GM19240 (cell line): ENCODE measurements around the gene LAD1.

Experiments used
- DNase-seq: peaks from one replicate; pipeline ENCODE4 v3.0.0; 2011; ENCODE audit warnings: low spot score; ENCODE audit not compliant: insufficient read length

Gene LAD1

DNA sequence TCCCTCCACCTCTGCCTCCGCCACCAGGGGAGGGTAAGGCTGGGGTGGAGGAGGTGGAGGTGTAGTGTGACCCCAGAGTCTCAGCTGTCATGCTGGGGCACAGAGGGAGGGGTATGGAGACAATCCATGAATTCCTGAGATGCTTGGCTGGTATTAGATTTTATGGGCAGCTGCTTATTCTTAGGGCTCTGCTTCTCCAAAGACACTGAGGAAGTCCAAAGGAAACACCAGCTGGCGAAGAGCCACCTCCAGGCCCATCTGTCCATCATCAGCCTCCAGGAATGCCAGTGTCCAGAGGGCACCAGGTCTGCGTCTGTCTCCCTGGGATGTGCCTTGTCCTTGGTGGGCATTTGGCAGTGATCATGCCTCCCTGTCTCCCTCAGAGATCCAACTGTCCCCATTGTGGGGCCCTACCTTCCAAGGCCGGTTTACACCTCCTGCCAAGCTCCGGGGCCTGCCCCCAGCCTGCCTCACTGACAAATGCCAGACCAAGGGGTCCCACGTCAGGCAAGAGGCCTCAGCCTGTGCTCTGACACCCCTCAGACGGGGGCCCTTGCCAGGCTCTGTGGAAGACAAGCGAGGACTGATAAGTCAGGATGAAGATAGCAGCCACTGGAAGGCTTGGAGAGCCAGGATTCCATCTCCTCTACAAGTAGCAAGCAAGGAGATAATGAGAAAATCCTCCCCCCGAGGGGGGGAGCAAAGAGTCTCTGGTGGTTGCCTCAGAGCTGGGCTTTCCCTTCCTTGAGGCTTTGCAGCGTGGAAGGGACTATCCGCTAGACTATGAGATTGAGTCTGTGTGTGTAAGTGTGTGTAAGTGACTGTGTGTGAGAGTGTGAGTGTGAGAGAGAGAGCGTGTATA, 20.9 kb upstream of the LAD1 start:
- no peak for DNase-seq

DNA sequence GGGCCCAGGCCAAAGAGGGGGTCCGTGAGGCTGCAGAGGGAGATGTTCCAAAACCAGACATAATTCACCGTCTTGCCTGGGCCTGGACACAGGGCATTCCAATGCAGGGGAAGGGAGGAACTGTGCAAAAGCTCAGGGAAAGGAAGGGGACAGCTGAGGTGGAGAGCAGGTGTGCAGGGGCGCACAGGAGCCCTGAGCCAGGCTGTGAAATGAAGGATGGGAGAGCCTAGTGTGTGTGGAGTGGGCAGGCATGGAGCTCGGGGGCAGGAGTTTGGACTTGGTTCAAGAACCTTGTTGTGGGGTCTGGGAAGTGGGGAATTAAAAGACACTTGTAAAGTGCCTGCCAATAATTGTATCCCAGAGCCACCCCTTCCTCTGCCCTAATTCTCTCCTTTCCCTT, 20.1 kb upstream of the LAD1 start:
- no peak for DNase-seq

DNA sequence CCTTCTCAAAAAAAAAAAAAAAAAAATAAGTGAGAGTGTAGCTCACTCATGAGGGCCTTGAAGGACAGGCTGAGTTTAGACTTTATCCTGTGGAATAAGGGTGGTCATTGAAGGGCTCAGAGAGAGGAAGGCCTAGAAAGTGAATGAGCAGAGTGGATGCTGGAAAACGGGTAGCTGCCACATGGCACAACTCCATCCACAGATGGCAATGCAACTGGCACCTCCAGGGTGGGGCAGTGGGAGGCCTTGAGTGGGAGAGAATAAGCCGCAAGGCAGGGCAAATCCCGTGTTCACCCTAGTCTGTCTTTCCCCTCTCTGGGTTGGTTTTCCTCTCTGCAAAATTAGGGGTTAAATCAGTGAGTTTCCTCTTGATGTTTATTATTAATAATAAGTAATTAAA, 19.3 kb upstream of the LAD1 start:
- DNase-seq: no peak

DNA sequence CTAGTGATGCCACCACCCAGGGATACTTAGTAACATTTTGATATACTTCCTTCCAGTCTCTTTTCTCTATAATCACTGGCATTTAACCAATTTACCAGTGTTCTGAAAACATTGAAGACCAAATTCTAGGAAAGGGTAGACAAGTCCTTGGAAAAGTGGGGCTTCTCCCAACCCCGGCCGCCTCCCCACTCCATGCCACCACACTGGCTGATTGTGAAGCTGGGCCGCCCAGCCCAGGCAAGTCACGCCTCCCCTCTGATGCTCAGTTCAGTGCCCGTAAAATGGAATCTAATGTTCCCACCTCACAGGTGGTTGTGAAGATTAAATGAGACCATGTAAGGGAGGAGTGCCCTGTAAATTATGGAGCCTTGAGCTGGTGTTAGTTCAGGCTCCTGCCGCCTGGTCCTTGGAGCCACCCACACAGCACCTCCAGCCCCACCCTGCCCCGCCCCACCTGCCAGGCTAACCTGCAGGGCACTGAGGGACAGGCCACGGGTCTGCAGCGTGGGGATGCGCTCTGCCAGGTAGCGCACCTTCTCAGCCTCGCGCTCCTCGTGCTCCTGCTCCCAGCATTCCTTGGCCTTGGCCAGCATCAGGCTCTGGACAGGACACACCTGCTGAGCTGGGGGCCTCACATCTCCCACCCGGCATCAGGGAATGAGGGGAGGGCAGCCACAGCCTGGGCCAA, 15.1 kb upstream of the LAD1 start:
- DNase-seq: no peak

DNA sequence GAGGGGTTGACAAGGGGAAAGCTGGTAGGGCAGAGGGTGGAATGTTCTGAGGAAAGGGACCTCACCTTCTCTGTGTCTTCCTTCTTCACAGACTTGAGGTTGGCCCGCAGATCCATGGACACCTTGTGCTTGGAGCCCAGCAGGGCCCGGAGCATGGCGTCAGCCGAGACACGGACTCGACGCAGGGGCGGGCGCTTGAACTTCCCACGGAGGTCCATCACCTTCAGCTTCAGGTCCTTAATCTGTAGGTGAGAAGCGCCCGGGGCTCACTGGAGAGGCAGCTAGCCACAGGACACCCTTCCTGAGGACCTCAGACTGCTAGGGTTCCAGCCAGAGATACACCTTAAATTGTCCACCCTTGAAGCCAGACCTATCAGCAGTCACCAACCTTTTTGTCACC, 12.2 kb upstream of the LAD1 start:
- DNase-seq: no peak

DNA sequence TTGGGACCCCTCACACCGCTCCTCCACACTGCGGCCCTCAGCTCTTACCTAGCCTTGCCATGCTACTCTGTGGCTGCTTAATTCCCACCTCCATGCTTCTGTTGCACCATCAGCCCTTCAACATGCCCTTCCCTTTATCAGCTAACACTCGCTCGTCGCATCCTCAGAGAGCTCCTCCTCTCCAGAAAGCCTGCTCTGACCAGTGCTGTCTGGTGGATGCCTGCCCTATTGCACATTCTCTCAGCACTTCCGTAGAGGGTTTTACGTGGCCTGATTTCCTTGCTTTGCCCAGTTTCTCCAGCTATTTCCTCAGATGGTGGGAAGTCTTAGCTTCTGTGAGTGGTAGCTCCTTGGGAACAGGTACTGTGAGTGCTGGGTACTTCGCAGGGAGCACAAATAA, 10.3 kb upstream of the LAD1 start:
- no peak for DNase-seq

DNA sequence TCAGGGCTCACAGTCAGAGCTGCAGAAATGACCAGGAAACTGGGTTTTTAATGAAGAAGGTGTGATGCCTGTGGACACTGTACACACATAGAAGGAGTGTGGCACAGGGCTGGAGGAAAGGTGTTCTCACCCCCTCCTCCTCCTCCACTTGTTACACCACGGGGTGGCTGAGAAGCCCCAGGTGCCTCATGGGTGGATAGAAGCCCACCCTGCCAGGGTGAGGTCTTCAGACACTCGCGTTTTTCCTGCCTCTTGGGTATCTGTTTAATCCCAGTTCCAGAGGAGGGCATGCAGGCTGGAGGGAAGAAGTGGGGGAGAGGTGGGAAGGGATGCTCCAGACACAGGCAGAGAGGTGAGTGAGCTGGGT, 9.7 kb upstream of the LAD1 start:
- DNase-seq: no peak

DNA sequence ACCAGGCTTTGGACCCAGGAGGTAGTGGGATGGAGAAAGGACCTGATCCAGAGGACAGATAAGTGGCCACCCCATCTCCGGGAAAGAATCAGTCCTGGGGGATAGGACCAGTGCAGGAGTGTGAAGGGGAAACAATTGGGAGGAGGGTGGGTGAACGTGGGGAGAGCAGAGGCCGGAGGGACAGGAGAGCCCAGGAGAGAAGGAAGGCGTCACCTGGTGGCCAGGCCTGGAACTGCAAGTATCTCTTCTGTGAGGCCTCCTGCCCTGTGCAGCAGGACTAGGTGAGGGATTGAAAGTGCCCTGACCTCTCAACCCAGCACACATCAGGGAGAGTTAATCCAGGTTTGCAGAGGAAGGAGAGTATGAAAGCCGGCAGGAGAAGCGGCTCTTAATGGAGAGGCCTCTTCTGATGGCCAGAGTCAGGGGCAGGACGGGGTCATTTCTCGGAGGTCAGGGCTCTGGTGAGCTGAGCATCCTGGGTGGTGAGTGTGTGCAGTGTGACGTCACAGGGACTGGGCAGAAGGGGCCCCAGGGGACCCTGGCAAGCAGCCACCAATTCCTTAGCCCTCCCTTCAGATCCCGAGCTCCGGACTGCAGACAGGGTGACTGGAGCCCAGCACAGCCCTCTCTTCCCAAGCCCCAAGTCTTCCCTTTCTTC, 9.2 kb upstream of the LAD1 start:
- DNase-seq: peak; percentile 94

DNA sequence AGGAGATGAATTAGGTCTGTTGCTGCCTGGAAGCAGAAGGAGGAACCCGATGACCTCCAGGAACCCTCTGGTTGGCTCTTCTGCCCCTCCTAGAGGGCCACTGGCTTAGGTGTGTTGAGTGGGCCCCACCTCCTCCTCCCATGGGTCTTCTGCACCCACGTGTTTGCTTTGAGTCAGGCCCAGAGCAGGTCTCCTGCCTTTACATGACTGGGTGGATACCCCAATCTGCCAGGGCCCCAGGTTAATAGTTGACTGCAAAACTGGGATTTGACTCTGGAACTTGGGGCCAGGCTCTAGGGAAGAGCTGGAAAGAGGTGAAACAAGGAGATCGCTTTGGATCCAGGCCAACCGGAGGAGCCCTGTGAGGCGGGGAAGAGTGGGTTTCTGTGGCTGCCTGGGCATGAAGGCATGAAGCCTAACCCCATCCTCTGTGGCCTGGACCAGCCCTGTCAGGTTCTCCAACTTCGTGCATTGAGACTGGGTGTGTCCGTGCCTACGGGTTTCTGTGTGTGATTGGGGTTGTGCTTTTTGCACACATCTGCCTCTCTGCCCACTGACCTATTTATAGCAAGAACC, 7.8 kb upstream of the LAD1 start:
- no peak for DNase-seq

DNA sequence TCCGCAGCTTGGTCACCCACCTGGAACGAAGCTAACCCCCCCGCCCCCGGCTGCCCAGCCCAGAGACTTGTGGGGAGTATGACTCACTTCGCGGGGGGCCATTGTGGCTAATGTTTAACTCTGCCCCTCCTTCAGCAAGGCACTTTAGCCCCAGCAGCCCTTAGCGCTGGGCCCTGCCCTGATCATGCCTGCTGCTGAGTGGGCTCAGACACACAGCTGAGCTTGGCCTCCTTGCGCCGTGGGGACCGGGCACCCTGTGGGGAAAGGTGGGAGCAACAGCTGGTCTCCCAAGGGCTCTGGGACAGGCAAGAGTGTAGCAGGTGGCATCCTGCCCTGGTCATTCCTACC, 6.3 kb upstream of the LAD1 start:
- no peak for DNase-seq

DNA sequence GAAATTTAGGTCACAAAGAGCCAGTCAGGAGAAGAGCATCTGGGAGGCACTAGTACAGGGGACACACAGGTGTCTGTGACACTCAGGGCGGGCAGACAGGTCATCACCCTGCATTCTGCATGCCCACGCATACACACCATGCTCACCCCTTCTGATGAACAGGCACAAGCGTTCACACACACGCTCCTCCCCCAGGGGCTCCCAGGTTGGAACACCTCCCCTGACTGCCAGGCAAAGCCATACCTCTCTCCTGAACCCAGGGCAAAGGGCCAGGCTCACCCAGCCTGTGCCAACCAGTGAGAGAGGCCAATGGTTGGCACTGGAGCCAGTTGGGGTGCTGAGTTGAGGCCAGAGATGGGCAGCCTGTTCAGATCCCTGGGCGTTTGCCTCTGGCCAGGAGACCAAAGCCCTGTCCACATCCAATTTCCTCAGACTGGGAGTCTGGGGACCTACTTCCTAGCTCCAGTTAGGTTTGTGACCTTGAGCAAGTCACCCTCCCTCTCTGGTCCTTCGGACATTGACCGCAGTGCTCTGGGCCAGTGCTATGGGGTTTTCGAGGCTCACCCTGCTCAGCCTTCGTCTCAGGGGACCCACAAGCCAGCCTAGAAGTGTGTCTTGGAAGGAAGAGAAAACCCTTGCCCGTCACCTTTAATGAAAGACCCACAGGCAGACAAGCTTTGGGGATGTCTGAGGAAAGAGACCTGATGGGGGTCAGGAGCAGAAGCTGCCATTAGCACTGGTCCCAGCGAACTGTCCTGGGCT, 5.8 kb upstream of the LAD1 start:
- DNase-seq: no peak

DNA sequence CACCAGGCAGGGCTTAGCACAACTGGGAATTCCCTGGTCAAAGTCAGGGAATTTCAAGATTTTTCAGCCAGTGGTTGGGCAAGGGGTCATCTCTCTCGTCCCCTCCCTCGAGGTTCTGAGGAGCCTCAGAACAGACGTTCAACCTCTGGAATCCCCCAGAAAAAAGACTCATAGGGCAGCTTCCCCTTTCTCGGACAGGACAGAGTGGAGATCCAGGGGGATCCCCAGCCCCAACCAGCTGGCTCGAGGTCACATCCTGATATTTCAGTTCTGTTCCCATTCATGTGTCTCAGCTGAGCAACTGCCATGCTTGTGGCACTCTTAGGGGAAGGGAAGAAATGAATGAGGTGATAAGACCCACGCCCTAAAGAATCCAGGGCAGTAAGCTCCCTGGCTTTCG, 4.9 kb upstream of the LAD1 start:
- DNase-seq: no peak

DNA sequence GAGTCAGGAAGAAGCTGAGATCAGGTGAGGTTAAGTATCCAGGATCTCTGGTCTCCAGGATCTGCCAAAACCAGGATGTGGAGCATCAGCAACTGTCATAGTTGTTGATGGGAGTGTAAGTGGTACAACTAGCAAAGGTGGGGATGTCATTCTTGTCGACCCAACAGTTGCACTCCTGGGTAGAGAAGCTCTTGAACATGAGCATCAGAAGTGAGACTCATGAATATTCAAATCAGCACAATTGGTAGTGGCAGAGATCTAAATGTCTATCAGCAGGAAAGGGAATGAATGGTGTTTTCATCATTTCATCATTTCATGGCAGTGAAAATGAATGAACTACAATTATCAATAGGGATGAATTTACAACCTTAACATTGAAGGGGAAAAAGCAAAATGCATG, 4.2 kb upstream of the LAD1 start:
- DNase-seq: no peak

DNA sequence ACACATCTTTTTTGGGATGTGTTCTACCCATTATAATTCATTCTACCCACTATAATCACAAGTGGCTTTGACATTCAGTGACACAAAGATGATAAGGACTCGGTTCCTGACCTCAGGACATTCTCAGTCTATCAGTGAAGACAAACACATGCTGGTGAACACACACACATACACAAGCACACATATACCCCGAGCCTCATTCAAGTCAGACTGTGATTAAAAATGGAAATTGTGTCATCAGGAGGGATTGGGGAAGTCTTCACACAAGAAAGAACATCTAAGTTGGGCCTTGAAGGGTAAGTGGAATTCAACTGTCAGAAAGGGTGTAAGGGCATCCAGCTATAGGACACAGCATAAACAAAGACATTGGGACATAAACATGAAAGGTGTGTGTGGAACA, 2.6 kb upstream of the LAD1 start:
- DNase-seq: no peak

DNA sequence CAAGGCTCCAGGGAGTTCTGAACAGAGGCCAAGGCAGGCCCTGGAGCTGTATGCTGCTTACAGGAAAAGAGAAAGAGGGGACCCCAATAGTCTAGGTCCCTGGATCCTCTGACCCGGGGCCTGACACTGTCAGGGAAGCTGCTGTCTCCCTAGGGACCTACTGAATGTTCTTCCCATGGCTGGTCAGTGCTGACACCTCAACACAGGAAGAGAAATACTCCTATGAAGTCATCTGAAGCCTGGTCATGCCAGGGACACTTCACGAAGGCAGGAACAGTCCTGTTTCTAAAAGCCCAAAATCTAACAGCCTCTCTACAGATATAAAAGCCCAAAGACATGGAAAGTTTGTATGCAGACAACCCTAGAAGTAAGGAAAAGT, 1.7 kb upstream of the LAD1 start:
- DNase-seq: no peak

DNA sequence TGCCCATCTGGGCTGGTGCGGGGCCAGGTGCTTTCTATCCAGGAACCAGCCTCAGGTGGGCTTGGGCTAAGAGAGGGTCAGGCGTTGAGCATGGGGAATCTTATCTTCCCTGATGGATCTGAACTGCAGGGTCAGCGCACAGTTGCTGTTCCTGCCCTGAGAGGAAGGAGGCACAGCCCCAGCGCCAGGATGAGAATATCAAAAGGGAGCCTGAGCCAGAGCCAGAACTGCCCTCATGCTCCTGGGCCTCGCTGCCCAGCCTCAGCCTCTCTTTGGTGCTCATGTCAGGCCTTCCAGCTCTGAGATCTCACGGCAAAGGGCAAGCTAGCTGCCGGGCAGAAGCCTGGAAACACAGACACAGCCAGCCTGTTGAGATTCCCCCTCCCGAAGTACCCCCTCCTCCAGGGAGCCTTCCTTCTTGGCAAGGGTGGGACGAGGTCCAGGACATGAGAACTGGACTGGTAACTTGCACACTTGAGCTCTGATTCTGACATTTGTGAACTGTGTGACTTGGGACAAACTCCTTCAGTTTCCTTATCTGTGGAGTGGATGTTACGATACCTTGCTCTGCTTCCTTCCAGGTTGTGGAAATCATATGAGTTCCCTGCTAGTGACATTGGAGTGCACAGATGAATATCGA, 1.2 kb upstream of the LAD1 start:
- DNase-seq: no peak

DNA sequence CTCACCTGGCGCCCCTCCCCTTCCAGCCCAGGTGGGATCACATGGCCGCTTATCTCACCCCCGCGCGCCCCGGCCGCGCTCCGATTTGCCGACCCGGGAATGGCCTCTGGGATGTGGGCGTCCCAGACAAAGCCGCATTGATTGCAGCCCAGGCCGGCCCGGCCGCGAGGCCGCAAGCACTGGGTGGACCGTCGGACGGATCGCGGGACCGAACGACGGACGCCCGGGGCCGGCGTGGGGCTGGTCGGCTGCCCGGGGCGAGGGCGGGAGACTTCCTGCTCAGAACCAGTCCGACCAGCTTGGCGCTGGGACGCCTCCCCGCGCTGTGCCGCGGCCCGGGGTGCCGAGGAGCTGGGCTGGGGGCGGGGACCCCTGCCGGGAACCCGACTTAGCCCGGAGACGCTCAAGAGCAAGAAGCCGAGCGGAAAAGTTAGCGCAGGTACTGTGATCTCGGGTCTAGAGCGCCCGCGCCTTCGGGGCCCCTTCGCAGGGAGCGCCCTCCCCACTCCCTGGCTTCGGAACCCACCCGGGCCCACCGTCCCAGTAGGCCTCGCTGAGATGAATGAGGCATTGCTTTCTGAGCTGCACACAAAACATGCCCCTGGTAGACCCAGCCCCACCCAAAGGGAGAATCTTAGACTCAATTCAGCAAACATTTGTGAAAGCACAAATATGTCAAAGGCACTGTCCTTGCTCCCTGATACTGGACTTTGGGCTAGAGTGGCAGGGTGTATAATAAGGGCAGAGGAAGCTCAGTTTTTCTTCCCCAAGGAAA, 415 bp upstream of the LAD1 start:
- no peak for DNase-seq

DNA sequence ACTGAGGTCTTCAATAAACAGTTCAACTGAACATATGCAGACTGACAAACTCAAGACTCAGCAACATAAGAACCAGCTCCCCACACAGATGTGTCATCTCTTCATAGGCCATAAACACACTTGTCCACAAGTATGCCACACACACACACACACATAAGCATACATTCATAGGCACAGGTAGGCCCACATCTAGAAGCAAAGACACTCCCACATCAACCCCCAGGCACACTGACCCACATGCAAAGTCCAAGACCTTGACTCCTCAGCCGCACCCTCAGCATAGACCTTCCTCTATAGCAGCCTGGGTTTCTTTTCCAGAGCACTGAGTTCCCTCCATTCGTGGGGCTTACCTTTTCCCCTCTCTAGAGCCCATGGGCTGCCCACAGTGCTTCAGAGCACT, 1.4 kb downstream of the LAD1 start:
- no peak for DNase-seq

DNA sequence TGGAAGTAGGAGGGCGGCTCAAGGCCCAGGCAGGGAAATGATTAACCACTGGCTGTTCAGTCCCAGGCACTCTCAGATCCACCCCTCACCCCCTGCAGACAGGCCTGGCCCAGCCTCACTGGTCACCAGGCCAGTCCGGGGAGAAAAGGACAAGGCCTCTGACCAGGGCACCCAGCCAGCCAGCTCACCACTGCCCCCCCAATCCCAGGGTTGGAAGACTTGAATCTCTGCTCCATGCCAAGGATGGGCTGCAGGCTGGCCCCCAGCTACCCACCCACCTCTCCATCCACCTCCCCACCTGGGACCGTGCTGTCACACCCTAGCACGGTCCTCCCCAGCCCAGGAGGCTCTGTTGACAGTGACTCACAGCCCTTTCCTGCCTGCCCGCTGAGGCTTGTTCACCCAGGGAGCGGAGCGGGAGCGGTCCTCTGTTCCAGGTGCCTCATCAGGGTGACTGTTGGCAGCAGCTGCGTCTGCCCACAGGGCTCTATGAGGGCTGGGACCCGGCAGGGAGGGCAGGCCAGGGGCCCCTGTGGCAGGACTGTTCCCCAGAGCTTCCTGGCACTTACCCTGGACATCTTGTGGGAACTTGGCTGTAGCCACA, 2.2 kb downstream of the LAD1 start:
- DNase-seq: no peak

DNA sequence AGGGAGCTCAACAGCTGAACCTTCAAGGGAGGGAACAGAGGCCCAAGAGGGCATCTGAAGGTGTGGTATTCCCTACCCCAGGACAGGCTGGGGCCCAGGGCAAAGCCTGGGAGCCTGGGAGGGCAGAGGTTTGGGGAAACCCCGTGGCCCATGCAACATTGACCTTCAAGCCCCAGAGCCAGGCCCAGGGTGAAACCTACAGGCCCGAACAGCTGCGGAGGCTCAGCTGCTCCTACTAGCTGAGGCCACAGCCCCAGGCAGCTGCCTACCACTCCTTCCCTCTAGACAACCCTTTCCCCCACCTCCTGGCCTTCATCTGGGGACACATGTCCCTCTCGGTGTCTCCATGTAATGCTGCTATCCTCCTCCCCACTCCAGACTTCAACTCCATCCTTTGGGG, 3.2 kb downstream of the LAD1 start:
- no peak for DNase-seq
